Measurements from ENCODE around the gene ADPRS. TPM values are rescaled to one million over a fixed set of nuclear protein-coding genes. Genes with fewer than 3 reads are reported as not detected.
A peak's percentile ranks its signal among the peaks of the same experiment; 100 is the strongest.

ADPRS gene
- total and polyA plus RNA-seq, 9 of the 15 experiments (the other 6 are each of a cell fraction or from before 2014, with no cell fraction given), result 5.9 to 40.0 (median 27.4) TPM

- TF ChIP-seq TRIM24 (IDR thresholded peaks at IDR 0.05) (peak in 1 of 2 experiments; percentile 55; a peak in 1 of 4 replicates), ZNF740 (CRISPR knock-in tag; IDR thresholded peaks at IDR 0.05) (peak; percentile 92), ZNF740 (tag; IDR thresholded peaks at IDR 0.05) (peak in 1 of 2 experiments; percentile 78; a peak in 2 of 4 replicates), SIN3A (IDR thresholded peaks at IDR 0.05; ENCODE audit: borderline replicate concordance in 2 of 2, control insufficient read depth in 1 of 2, low read depth in 2 of 2, low read length in 2 of 2) (peak; percentile 97; a peak in 3 of 4 replicates), TOE1 (IDR thresholded peaks at IDR 0.05; ENCODE audit: borderline replicate concordance) (peak; percentile 48; the same call in 1 of the 2 replicates), TOE1 (CRISPR knock-in tag; IDR thresholded peaks at IDR 0.05; ENCODE audit: borderline replicate concordance, low read depth) (peak; percentile 95), RCOR1 (IDR thresholded peaks at IDR 0.05; ENCODE audit: borderline replicate concordance in 1 of 2, low read depth in 2 of 2, low read length in 2 of 2) (peak in 1 of 2 experiments; percentile 62; a peak in 1 of 4 replicates), PTTG1 (tag; IDR thresholded peaks at IDR 0.05; ENCODE audit: low read depth) (no peak), CUX1 (CRISPR knock-in tag; IDR thresholded peaks at IDR 0.05) (no peak), XRCC3 (IDR thresholded peaks at IDR 0.05) (no peak), E2F3 (CRISPR knock-in tag; IDR thresholded peaks at IDR 0.05) (peak; percentile 90), MITF (IDR thresholded peaks at IDR 0.05) (peak; percentile 48; the same call in 1 of the 2 replicates), SP1 (CRISPR knock-in tag; IDR thresholded peaks at IDR 0.05) (peak; percentile 98), CGGBP1 (CRISPR knock-in tag; IDR thresholded peaks at IDR 0.05) (no peak), MBD2 (IDR thresholded peaks at IDR 0.05; ENCODE audit: borderline replicate concordance, low read depth) (peak; percentile 85), DLX4 (CRISPR knock-in tag; IDR thresholded peaks at IDR 0.05) (no peak), ZNF717 (CRISPR knock-in tag; IDR thresholded peaks at IDR 0.05) (no peak)
Measured at GRCh38 chr1:36088577-36089392, at the start of gene ADPRS (continued).
